Fibroblast of skin of abdomen (primary cell): ENCODE measurements around the gene OR10H4. TPM values are rescaled to one million over a fixed set of nuclear protein-coding genes. Genes with fewer than 3 reads are reported as not detected.
"Not testable (repeated sequence)": the region's sequence is repeated elsewhere in the genome, so short reads cannot be mapped to it uniquely, and the experiment has no call there.

Experiments used
- DNase-seq: peaks from one replicate; pipeline ENCODE4 v3.0.0-alpha.2; 2013
- polyA plus RNA-seq, 2 experiments: library from polyadenylated mRNA; unstranded; fragments of 120-200 nt; gene quantifications; one replicate each; pipeline ENCODE4 v1.2.1, GENCODE V29; 2013; ENCODE audit not compliant: insufficient read length in 2 of 2

Gene OR10H4, protein sequence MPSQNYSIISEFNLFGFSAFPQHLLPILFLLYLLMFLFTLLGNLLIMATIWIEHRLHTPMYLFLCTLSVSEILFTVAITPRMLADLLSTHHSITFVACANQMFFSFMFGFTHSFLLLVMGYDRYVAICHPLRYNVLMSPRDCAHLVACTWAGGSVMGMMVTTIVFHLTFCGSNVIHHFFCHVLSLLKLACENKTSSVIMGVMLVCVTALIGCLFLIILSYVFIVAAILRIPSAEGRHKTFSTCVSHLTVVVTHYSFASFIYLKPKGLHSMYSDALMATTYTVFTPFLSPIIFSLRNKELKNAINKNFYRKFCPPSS
- polyA plus RNA-seq (2013, experiment 1 of 2; ENCODE audit: insufficient read length) = not detected
- polyA plus RNA-seq (2013, experiment 2 of 2; ENCODE audit: insufficient read length) = not detected

DNA sequence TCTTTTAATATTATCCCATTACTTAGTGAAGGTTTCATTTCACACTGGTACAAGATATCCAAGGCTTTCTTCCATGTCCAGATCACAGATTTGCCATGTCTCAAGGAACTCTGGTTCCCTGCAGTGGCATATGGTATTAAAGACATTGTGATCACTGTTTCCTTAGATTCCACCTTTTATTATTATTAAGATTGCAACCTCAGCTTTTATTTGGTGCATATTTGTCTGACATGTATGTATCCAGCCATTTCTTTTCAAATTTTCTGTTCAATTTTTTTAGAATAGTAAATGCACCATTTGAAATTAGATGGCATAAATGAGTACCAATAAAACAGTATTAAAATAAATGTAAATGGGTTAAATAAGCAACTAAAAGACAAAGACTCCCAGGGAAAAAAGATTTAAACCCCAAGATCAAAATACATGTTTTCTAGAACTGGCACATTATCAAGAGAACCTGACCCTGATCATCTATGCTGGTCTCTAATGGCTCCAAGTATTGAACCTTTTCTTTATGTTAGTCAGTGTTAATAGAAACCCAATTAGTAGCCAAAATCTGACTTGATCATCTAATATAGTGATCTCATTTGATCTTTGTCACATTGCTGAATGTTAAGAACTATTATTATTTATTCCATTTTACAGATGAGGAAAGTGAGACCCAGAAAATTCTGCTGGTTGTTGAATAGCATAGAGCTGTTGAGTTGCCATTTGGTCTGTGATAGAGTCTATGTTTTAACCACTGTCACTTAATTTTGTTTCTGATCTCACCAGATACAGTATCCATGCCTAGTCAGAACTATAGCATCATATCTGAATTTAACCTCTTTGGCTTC, at the start of gene OR10H4:
OR10H4 (plus strand) TSS at position 786 of the 836 bp plus-strand sequence; CDS start at position 786, 0 bp downstream.
- DNase-seq = no peak

DNA sequence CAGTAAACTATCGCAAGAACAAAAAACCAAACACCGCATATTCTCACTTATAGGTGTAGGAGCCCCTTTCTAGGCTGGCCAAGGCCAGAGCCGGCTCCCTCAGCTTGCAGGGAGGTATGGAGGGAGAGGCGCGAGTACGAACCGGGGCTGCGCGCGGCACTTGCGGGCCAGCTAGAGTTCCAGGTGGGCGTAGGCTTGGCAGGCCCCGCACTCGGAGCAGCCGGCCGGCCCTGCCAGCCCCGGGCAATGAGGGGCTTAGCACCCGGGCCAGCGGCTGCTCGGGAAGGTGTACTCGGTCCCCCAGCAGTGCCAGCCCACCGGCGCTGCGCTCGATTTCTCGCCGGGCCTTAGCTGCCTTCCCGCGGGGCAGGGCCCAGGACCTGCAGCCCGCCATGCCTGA, 49.2 kb upstream of the OR10H4 start:
- DNase-seq = not testable (repeated sequence)

DNA sequence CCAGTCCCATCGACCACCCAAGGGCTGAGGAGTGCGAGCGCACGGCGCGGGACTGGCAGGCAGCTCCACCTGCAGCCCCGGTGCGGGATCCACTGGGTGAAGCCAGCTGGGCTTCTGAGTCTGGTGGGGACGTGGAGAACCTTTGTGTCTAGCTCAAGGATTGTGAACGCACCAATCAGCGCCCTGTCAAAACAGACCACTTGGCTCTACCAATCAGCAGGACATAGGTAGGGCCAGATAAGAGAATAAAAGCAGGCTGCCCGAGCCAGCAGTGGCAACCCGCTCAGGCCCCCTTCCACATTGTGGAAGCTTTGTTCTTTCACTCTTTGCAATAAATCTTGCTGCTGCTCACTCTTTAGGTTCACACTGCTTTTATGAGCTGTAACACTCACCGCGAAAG, 48.8 kb upstream of the OR10H4 start:
- DNase-seq = not testable (repeated sequence)

DNA sequence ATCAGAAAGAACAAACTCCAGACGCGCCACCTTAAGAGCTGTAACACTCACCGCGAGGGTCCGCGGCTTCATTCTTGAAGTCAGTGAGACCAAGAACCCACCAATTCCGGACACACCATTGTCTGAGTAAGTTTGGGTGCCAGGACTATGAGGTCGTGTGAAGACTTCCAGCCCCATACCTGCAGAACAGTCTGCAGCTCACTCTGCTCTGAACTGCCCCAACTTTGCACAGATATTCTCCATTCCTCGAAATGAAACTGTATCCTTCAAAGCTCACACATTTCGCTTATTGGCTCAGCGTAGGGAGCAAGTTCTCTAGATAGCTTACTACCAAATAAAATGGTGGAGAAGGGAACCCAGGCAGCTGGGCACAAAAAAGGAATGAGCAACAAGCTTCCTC, 48.3 kb upstream of the OR10H4 start:
- DNase-seq = no peak

DNA sequence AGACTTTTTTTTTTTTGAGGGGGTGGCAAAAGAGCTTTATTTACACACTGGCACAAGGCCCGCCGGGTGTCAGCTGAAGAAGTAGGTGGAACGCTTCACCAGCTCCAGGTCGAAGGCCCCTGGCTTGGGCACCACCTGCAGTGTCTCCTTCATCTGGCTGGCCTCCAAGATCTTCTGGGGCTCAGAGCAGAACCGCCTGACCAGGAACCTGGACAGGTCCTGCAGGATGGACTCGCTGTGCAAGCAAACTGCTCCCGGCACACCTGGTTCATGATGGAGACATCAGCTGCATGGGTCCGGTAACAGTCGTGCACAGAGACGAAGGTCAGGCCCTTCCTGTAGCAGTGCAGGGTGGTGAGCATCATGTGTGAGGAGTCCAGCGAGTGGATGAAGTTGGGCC, 46.6 kb upstream of the OR10H4 start:
- DNase-seq = no peak

DNA sequence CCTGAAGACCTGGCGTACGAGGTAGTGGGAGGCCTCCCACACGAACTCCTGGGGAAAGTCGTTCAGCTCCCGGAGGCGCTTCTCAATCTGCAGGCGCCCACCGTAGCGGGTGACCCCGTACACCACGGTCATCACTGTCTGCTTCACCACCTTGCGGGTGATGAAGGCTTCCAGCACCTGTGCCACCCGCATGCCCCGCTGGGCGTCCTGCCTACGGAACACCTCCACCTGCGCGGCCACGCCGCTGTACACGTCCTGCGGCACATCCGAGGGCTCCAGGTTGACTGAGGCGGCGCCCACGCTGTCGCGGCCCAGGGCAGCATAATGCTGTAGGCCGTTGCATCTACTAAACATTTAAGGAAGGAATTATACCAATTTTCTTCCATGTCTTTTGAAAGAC, 45.9 kb upstream of the OR10H4 start:
- not testable (repeated sequence) for DNase-seq

DNA sequence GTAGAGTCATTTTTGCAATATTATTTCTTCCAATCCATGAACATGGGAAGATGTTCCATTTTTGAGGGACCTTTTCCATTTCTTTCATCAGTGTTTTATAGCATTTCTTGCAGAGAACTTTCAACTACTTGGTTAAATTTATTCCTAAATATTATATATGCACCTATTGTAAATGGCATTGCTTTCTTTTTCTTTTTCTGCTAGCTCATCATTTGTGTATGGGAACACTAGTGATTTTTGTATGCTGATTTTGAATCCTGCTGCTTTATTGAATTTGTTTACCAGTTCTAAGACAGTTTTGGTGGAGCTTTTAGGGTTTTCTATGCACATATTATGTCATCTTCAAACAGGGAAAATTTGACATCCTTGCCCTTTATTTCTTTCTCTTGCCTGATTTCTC, 43.8 kb upstream of the OR10H4 start:
- no peak for DNase-seq

DNA sequence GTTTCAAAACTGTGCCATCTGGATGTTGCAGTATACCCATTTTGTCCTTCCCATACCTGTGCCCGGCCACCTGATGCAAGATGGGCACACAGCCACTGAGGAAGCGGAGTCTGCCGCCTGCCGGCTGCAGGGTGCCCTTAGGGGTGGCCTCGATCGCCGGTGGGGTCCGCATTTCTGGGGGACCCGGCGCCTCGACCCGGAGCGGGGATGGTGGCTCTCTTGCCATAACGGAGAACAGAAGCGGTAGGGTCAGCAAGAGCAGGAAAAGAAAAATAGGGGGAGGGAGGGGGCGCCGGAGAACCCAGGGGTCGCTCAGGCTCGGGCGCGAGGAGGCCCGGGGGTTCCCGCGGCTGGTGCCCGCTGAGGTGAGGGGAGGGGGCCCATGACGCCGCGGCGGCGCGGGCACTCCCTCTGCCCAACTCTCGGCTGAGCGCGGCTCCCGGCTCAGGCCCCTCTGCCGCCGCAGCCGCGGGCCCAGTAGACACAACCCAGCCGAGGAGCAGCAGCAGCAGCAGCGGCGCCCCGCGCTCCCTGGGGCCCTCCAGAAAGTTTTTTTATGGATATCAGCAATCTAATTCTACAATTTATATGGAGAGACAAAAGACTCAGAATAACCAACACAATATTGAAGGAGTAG, 37.1 kb upstream of the OR10H4 start:
- no peak for DNase-seq

DNA sequence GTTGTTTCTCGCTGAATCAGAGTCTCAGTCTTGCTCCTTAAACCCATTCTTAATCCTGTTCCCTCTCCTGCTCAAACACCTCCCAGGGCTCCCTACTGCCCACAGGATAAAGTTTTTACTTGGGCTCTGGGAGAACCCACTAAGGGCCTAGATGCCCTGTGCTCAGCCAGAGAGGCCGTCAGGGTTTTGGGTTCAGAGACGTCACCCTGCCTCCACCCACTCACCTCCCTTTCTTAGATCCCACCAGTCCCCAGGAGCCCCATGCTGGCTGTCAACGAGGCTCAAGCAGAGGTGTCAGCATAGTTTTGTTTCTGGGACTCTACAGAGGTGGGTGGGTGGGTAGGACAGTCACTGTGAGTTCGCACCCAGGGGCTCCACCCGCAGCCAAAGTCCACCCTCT, 35.4 kb upstream of the OR10H4 start:
- no peak for DNase-seq

DNA sequence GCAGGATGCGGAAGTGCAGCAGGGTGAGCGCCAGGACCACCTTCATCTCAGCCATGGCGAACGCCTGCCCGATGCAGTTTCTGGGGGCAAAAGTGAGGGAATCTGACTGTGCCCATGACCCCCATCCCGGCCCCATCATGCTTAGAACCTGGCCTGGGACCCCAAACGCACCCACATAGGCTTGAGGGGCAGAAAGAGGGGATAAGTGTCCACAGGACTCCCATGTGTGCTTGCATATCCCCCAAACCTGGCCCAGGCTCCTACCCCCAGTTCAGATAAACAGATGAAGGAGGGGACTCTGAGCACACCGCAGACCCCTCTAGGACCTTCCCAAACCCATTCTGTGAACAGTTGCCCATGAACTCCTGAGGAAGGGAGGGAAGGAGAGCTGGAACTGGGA, 35.0 kb upstream of the OR10H4 start:
- no peak for DNase-seq

DNA sequence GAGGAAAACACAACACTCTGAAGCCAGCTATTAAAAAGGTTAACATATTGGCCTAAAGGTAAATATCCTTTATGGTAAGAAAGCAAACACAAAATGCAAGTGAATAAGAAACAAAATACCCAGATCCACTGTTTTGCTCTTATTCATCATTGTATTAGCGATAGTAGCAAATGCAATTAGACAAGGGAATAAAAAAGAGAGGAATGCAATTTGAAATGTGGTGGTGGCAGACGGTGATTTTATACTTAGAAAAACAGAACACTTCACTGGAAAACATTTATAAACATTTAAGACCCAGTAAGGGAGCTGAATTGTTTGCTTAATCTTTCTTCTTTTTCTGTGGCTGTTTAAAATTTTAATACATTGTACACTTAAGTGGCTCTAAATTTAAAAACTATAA, 33.7 kb upstream of the OR10H4 start:
- DNase-seq = no peak

DNA sequence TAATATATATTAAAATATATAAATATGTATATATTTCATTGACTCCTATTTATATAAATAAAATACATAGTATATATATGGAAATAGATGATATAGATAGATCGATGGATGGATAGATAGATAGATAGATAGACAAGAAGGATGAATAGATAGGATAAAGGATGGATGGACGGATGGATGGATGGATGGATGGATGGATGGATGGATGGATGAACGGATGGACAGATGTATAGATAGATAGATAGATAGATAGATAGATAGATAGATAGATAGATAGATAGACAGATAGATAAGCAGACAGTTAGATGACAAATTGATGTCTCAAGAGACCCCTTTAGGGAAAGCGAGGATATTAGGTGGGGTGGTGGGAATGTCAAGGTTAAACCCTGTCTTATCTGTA, 29.6 kb upstream of the OR10H4 start:
- DNase-seq = no peak

DNA sequence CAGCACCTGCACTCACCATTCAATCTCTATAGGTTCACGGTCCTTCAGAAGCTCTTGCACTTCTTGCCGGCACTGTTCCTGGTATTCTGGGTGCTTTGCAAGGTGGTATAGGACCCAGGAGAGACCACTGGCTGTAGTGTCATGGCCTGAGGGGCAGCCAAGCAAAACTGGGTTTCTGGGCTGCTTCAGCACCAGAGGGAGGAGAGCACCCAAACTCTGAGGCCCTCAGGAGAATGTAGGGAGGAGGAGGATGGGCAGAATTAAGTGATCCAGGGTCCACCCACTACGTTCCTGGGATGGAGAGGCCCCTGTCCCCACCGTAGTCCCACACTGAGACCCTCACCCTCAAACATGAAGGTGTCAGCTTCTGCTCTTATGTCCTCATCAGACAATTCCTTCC, 26.8 kb upstream of the OR10H4 start:
- no peak for DNase-seq

DNA sequence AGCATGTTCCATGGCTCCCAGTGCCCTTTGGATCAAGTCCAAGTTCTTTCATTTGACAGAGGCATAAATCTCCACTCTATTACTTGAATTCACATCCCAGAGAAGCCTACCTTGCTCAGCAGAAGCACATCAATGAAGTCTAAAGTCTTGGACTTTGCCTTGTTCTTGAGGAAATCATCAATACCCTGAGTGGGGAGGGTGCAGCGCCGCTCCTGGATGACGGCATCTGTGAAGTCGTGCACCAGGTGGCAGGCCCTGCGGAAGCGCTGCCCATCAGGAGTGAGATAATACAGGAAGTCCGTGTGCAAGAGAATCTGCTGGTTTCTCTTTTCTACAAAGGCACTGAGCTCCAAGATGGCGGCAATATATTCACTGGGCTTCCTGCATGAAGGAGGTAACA, 25.1 kb upstream of the OR10H4 start:
- no peak for DNase-seq

DNA sequence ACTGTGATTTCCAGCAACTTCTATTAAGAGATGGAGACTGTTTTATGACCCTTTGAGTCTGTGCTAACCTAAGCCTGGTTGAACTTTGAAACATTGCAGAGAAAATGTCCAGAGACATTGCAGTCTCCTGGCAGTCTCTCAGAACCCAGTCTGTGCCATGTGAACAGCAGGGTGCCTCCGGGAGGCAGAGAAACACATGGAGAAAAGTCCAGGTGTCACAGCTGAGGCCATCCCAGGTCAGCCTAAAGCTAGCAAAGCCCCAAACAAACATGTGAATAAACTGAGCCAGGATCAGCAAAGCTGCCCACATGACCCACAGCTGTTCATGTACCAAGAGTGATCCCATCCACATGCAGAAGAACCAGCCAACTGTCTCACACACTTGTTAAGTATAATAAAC, 22.3 kb upstream of the OR10H4 start:
- DNase-seq = no peak

DNA sequence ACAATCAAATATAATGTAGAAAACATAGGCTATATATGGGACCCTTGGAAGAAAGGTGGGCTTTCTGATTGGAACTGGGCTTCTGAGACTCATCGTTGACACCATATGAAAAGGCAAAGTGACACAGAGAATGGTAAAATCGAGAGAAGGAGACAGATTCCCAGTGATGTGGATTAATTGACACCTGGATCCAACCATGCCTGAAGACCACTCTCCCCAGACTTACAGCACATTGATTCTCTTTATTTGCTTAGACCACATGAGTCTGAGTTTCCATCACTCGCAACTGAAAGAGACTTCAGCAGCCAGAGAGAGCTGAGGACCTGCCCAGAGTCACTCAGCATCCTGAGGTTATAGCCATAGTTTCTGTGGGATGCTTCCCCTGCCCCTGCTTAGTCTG, 20.5 kb upstream of the OR10H4 start:
- DNase-seq = no peak

DNA sequence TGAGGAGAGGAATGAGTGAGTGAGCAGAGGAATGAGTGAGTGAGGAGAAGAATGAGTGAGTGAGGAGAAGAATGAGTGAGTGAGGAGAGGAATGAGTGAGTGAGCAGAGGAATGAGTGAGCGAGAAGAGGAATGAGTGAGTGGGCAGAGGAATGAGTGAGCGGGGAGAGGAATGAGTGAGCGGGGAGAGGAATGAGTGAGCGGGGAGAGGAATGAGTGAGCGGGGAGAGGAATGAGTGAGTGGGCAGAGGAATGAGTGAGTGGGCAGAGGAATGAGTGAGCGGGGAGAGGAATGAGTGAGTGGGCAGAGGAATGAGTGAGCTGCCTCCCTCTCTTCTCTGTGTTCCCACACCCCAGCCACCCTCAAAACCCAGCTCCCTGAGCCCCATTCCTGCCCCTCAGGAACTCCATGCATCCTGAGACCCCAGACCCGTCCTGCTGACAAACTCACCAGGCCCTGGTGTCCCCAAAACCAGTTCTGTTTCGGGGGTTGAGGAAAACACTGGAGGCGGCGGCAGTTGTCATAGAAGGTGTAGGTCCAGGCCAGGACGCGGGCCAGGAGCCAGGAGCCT, 15.0 kb upstream of the OR10H4 start:
- DNase-seq = not testable (repeated sequence)

DNA sequence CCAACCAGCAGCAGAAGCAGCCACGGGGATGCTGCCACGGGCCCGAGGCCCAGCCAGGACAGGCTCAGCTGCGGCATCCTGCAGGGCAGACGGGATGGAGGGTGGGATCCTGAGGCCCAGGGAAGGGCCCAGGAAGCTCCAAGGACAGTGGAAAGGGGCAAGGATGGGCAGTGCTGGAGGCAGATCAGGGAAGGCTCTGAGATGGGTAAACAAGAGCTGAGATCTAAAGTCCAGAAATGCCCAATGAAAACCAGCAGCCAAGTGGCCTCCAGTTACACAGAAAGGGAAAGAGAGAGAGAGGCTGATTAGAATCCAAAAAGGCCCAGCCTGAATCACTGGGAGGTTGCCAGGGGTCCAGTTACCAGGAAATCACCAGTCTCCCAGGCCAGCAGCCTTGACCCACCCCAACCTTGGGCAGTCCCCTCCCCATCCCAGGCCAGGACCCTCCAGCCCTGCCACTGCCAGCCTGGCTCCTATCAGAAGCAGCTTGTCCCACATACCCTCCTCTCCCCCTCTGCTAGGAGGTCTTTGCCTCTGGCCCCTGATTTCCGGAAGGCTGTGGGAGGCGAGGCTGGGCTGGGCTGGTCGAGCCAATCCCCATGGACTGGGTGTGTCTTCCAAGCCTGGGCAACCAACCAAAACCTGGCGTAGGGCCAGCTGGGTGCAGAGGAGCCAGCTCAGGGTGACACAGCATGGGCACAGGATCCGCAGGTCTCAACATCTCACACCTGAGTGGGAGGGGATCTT, 14.3 kb upstream of the OR10H4 start, which contains the start of gene CYP4F11:
CYP4F11 (minus strand) TSS at position 198 of the 747 bp plus-strand sequence; CDS start at position 77, 121 bp downstream.
- no peak for DNase-seq

DNA sequence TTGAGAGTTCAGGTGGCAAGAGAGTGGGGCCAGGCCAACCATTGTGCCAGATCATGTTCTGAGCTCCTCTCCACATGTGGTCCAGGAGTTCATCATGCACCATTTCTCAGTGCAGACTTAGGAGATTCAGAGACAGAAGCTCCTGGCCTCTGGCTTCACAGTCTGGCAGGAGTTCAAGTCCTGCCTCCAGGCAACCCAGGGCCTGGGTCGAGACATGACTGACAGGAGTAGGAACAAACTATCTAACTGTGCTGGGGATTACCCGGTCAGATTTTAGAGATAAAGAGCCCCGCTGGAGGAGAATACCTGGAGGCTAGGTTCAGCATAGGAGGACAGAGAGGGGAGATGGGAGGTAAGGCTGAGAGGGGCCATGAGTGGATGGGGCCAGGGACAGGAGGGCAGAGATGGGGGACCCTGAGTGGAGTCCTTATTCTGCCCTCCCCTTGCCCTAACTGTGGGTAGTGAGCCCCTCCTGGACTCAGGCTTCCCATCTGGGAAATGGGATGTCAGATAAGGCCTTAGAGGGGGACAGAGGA, 13.6 kb upstream of the OR10H4 start:
- DNase-seq = no peak

DNA sequence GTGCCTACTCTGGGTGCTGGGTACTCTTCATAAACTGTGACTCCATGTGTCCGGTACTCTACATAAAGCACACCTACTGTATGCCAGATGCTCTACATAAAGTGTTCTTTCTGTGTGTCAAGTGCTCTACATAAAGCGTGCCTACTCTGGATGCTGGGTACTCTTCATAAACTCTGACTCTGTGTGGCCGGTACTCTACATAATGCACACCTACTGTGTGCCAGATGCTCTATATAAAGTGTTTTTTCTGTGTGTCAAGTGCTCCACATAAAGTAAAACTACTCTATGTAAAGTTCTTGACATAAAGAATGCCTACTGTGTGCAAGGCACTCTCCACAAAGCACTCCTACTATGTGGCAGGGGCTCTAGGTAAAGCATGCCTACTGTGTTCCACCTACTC, 12.6 kb upstream of the OR10H4 start:
- DNase-seq = no peak

DNA sequence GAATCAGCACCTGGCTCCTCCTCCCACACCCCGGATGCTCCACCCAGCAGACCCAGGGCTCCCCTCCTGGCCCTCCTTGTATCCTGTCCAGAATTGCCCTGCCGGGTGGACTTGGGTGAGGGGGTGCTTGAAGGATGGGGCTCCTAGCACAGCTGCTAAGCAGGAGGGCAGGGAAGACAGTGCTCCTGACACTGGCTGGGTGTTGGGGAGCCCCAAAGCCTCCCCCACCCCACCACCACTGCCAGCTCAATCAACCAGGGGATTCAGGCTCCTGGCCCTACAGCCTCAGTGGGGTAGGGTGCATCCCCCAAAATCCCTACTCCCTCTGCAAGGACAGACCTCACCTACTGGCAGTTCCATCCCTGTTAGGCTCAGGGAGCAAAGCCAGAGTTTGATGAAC, 11.9 kb upstream of the OR10H4 start:
- DNase-seq = no peak

DNA sequence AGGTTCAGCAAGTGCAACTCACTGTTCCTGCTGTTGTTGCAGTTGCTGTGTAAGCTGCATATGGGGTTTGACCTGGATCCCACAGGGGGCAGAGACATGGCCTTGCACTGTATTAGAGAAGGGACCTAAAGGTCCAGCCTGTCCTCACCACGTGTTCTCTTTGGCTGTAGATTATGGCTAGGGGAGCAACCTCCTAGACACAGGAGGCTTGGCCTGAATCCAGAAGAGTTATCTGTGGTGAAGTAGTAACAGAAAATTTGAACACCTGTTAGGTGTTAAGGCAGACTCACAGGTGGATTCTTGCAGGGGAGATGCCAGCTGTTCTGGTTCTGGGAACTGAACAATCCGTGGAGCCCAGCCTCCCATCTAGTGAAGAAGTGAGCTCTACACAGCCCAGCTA, 11.0 kb upstream of the OR10H4 start:
- DNase-seq = no peak
